K562 (cell line): ENCODE measurements around the gene TANGO6. TPM values are rescaled to one million over a fixed set of nuclear protein-coding genes. Genes with fewer than 3 reads are reported as not detected.

Source experiments
- ATAC-seq: fragments of 200-7000 bp; cut with Tn5 transposase; 3 replicates; pipeline ENCODE4 v1.9.1; 2020; ENCODE audit warnings: moderate library complexity
- BruUV-seq: library from RNA; stranded (reverse); fragments of 400-500 nt; replicated peaks from 2 replicates; lab custom pipeline; 2021; lab: Mats Ljungman, UMichigan
- CTCF ChIA-PET: fragments of 300-600 bp; formaldehyde crosslinking; extraction: SDS; loops from one replicate; lab custom pipeline; 2021; ENCODE audit warnings: low intra/inter-chr PET ratio; lab: Yijun Ruan, JAX
- POLR2A ChIA-PET: fragments of 300-600, 350-650 bp; sonication (Branson Sonifier 250); formaldehyde crosslinking; extraction: SDS; loops from one replicate; lab custom pipeline; 2021; ENCODE audit warnings: antibody characterized with exemption, inconsistent platforms; lab: Yijun Ruan, JAX
- DNase-seq, 4 experiments: peaks; one replicate each; pipeline versions ENCODE4 v3.0.0 to v3.0.0-alpha.2; 2011 to 2018; ENCODE audit warnings: low spot score in 3 of 4, mixed read lengths in 3 of 4; ENCODE audit errors: extremely low read depth in 1 of 4
- FAIRE-seq: peaks from 2 replicates; lab custom pipeline; 2011; peaks lifted over from hg19 to GRCh38; lab: Jason Lieb, UNC
- H2AFZ ChIP-seq: 2 replicates; pipeline ENCODE4 v1.6.0; 2011; ENCODE audit warnings: low read depth, low read length, control low read depth, inconsistent platforms
- H3K27ac ChIP-seq: fragments of 200-600 bp; 3 replicates; pipeline ENCODE4 v1.8.0; 2011; ENCODE audit warnings: low read depth, mild to moderate bottlenecking, control low read depth, inconsistent platforms, low read length, moderate library complexity, mixed read lengths; ENCODE audit errors: extremely low read depth
- H3K27me3 ChIP-seq, 2 experiments: fragments of 300-600 bp in 1 of 2; 2 replicates in 1 of 2; 3 replicates in 1 of 2; pipeline versions ENCODE4 v1.6.0 to v1.8.0; 2011; ENCODE audit warnings: inconsistent platforms in 2 of 2, low read length in 2 of 2, mild to moderate bottlenecking in 1 of 2, mixed read lengths in 1 of 2, moderate library complexity in 1 of 2; ENCODE audit not compliant: control insufficient read depth in 2 of 2, insufficient read depth in 2 of 2
- H3K36me3 ChIP-seq: fragments of 300-600 bp; 3 replicates; pipeline ENCODE4 v1.8.0; 2011; ENCODE audit warnings: mild to moderate bottlenecking, low read length, inconsistent platforms; ENCODE audit not compliant: control insufficient read depth, insufficient read depth
- H3K4me1 ChIP-seq, 2 experiments: fragments of 200-600 bp in 1 of 2; replicated peaks in 1 of 2; 2 replicates in 1 of 2; 3 replicates in 1 of 2; pipeline versions ENCODE4 v1.5.1 to v1.8.0; 2011; ENCODE audit warnings: inconsistent platforms in 2 of 2, low read length in 2 of 2, mild to moderate bottlenecking in 1 of 2, mixed read lengths in 1 of 2, moderate library complexity in 1 of 2; ENCODE audit not compliant: control insufficient read depth in 2 of 2, insufficient read depth in 2 of 2
- H3K4me2 ChIP-seq: 2 replicates; pipeline ENCODE4 v1.6.1; 2011; ENCODE audit warnings: low read length, control low read depth, inconsistent platforms, mixed read lengths; ENCODE audit not compliant: insufficient read depth
- H3K4me3 ChIP-seq: fragments of 200-600 bp; sonication (generic), shearing (Covaris generic); 2 replicates; pipeline ENCODE4 v1.5.1; 2016; ENCODE audit warnings: control low read depth, inconsistent platforms
- H3K79me2 ChIP-seq: fragments of 200-600 bp; 3 replicates; pipeline ENCODE4 v1.8.0; 2011; ENCODE audit warnings: low read length, inconsistent platforms; ENCODE audit not compliant: control insufficient read depth, insufficient read depth
- H3K9ac ChIP-seq, 2 experiments: 2 replicates each; pipeline versions ENCODE4 v1.6.0 to v1.6.1; 2011; ENCODE audit warnings: low read depth in 2 of 2, low read length in 2 of 2, control low read depth in 1 of 2, inconsistent platforms in 1 of 2, mild to moderate bottlenecking in 1 of 2, mixed read lengths in 1 of 2; ENCODE audit not compliant: insufficient read depth in 1 of 2
- H3K9me1 ChIP-seq: one replicate; pipeline ENCODE4 v1.6.0; 2011; ENCODE audit warnings: inconsistent platforms, mild to moderate bottlenecking, low read length, moderate library complexity; ENCODE audit not compliant: control insufficient read depth, insufficient read depth
- H3K9me3 ChIP-seq: replicated peaks from 2 replicates; pipeline ENCODE4 v1.5.1; 2011; ENCODE audit warnings: low read depth, low read length, inconsistent platforms; ENCODE audit not compliant: control insufficient read depth, insufficient read depth
- H4K20me1 ChIP-seq: replicated peaks from 2 replicates; pipeline ENCODE4 v1.6.1; 2011; ENCODE audit warnings: low read length, inconsistent platforms, mixed read lengths; ENCODE audit not compliant: control insufficient read depth, insufficient read depth
- ARID1B ChIP-seq: fragments of 450-650 bp; IDR thresholded peaks from 2 replicates; pipeline ENCODE4 v1.6.1; 2016; ENCODE audit warnings: antibody characterized with exemption, mild to moderate bottlenecking, inconsistent platforms
- CBFA2T3 ChIP-seq: fragments of 450-650 bp; IDR thresholded peaks from 2 replicates; pipeline ENCODE4 v1.6.1; 2017
- EWSR1 ChIP-seq: fragments of 450-650 bp; IDR thresholded peaks from 2 replicates; pipeline ENCODE4 v1.6.1; 2018; ENCODE audit warnings: borderline replicate concordance, mild to moderate bottlenecking, low read depth, moderate library complexity; ENCODE audit not compliant: partially characterized antibody
- MAFF ChIP-seq: IDR thresholded peaks from 2 replicates; pipeline ENCODE4 v1.6.1; 2012; ENCODE audit warnings: low read length, improper control_type of control experiment
- MAFG ChIP-seq: fragments of 450-650 bp; conservative IDR thresholded peaks from 2 replicates; pipeline ENCODE4 v1.6.1; 2016; ENCODE audit warnings: missing genetic modification characterization, missing compliant biosample characterization
- NFE2 ChIP-seq: IDR thresholded peaks from 2 replicates; pipeline ENCODE4 v1.6.1; 2014; ENCODE audit warnings: antibody characterized with exemption, low read depth
- PKNOX1 ChIP-seq: fragments of 450-650 bp; IDR thresholded peaks from 2 replicates; pipeline ENCODE4 v1.6.1; 2016
- RFX1 ChIP-seq: fragments of 450-650 bp; IDR thresholded peaks from 2 replicates; pipeline ENCODE4 v1.6.1; 2016; ENCODE audit warnings: mild to moderate bottlenecking, moderate library complexity
- ZNF316 ChIP-seq: fragments of 450-650 bp; IDR thresholded peaks from 2 replicates; pipeline ENCODE4 v1.6.1; 2016
- ZNF407 ChIP-seq: fragments of 450-650 bp; IDR thresholded peaks from 2 replicates; pipeline ENCODE4 v1.6.1; 2016; ENCODE audit warnings: low read depth
- WGBS: fragments of 100-300 bp; shearing (Covaris generic); methylation state at CpG from one replicate; pipeline ENCODE4 v1.1.6; 2016; ENCODE audit warnings: low coverage, mixed read lengths; ENCODE audit not compliant: insufficient coverage; ENCODE audit errors: missing lambda C conversion rate; 5-methylcytosine and 5-hydroxymethylcytosine counted together
- in situ Hi-C: fragments of 300-500 bp; cut with MboI; formaldehyde crosslinking; loops from 4 replicates; pipeline ENCODE4 v1.15.0; 2018; ENCODE audit warnings: inconsistent platforms, mixed read lengths
- intact Hi-C: fragments of 100-400 bp; cut with micrococcal nuclease; formaldehyde crosslinking; loops from 2 replicates; pipeline ENCODE4 v1.14.2; 2022
- polyA plus RNA-seq, 8 experiments: library from polyadenylated mRNA; depleted of rRNA in 4 of 8; stranded (reverse) in 5 of 8; unstranded in 3 of 8; fragments of >200 nt; fragmentation: Nextera tagmentation in 2 of 8; fragmentation: Illumina TruSeq in 1 of 8; extraction: Ambion mirVana in 2 of 8; extraction: Trizol in 1 of 8; gene quantifications; 2 replicates each; pipeline versions ENCODE4 v1.2.1 to v1.2.3, GENCODE V29; 2011 to 2014; ENCODE audit warnings: inconsistent platforms in 1 of 8, missing spikeins in 1 of 8
- total RNA-seq, 7 experiments: library from RNA; depleted of rRNA in 6 of 7; stranded (reverse); fragments of >200 nt in 6 of 7; fragmentation: Illumina TruSeq in 2 of 7; extraction: Trizol in 2 of 7; gene quantifications; 2 replicates each; pipeline versions ENCODE4 v1.2.1 to v1.2.3, GENCODE V29; 2011 to 2021; ENCODE audit warnings: low replicate concordance in 1 of 7

Gene TANGO6
- total and polyA plus RNA-seq, 9 of the 15 experiments (the other 6 are each of a cell fraction or from before 2014, with no cell fraction given), result 1.6 to 15.2 (median 9.6) TPM

- WGBS, result 76% methylated on average over 15 of the region's 15 CpGs
- Histone ChIP-seq H2AFZ (no peak overlapping the region), H4K20me1 (no peaks in the 10 kb centered on the region), H3K9me1 (no peaks in the 10 kb centered on the region), H3K27ac (no peak overlapping the region), H3K4me2 (no peak overlapping the region), H3K27me3 (no peaks in the 10 kb centered on the region), H3K4me1 (peaks cover 2 to 4% of the 10 kb centered on the region in 2 experiments; a peak in 2 of 5 replicates), H3K4me3 (no peak overlapping the region), H3K36me3 (peaks cover 23% of the 10 kb centered on the region; the same call in 2 of the 3 replicates), H3K79me2 (no peaks in the 10 kb centered on the region), H3K9ac (0 out of 4 replicates have a peak overlapping the region, but pooled peaks of 1 of the 2 experiments have one; percentile 5), H3K9me3 (no peaks in the 10 kb centered on the region)
- ATAC-seq, result peak; percentile 63
- no peak for FAIRE-seq
- DNase-seq, result peak; percentile 13 to 42 (median 19)
- BruUV-seq, result no TSS peak
- 0 out of 2 replicates have a peak, but pooled peaks have one; percentile 13 for TF ChIP-seq CBFA2T3
- TF ChIP-seq ZNF316, result peak; percentile 50; the same call in 1 of the 2 replicates
- TF ChIP-seq ZNF407, result no peak
- peak; percentile 80 for TF ChIP-seq NFE2
- TF ChIP-seq ARID1B, result peak; percentile 32
- TF ChIP-seq PKNOX1, result peak; percentile 12; the same call in 1 of the 2 replicates
- TF ChIP-seq EWSR1, result no peak
- peak; percentile 11; the same call in 1 of the 2 replicates for TF ChIP-seq RFX1
- TF ChIP-seq MAFF, result peak; percentile 29; the same call in 1 of the 2 replicates
- peak; percentile 56; the same call in 1 of the 2 replicates for TF ChIP-seq MAFG (tag)
- intact Hi-C loops, result no loop called here
- ChIA-PET POLR2A (no interaction called here), CTCF (no interaction called here)
- in situ Hi-C loops, result no loop called here
Observed at GRCh38 chr16:68860978-68861892, 17.9 kb downstream of the TANGO6 start.
